ENCODE measurements around the gene DPP7.

GRCh38 chr9:137082222-137082924 is 32.2 kb downstream of the DPP7 start:
- TF ChIP-seq CTCF (conservative IDR thresholded peaks at IDR 0.05 in 1 of 2, IDR thresholded peaks at IDR 0.05 in 1 of 2; ENCODE audit: extremely low read depth in 1 of 2, insufficient read depth in 1 of 2, low read depth in 1 of 2, low read length in 2 of 2) (no peak), EZH2 (IDR thresholded peaks at IDR 0.05; ENCODE audit: borderline replicate concordance, low read length) (no peak)
